HEK293 (cell line): ENCODE results near the gene PRPH2.

ENCODE experiments used
- CTCF ChIA-PET: fragments of 350-600 bp; formaldehyde crosslinking; extraction: SDS; loops from one replicate; lab custom pipeline; 2021; ENCODE audit warnings: antibody characterized with exemption; lab: Yijun Ruan, JAX
- POLR2A ChIA-PET: fragments of 300-600 bp; formaldehyde crosslinking; extraction: SDS; loops from one replicate; lab custom pipeline; 2020; ENCODE audit warnings: antibody characterized with exemption, inconsistent platforms; lab: Yijun Ruan, JAX
- H3K27ac ChIP-seq: fragments of 200-500 bp; sonication (Bioruptor generic); 2 replicates; pipeline ENCODE4 v1.5.1; 2014; ENCODE audit warnings: low read depth, low read length, control low read depth, inconsistent platforms; ENCODE audit errors: extremely low read depth
- H3K36me3 ChIP-seq, 2 experiments: fragments of 200-500 bp in 1 of 2; sonication (Bioruptor generic) in 1 of 2; 1 replicate in 1 of 2; 2 replicates in 1 of 2; pipeline ENCODE4 v1.5.1; 2014 to 2017; ENCODE audit warnings: inconsistent platforms in 2 of 2, low read length in 2 of 2; ENCODE audit not compliant: control insufficient read depth in 2 of 2, insufficient read depth in 1 of 2
- H3K4me1 ChIP-seq: fragments of 200-500 bp; sonication (Bioruptor generic); 2 replicates; pipeline ENCODE4 v1.5.1; 2014; ENCODE audit warnings: mild to moderate bottlenecking, low read length, inconsistent platforms; ENCODE audit not compliant: control insufficient read depth, insufficient read depth
- H3K4me3 ChIP-seq: 2 replicates; pipeline ENCODE4 v1.5.1; 2011; ENCODE audit warnings: low read depth, mild to moderate bottlenecking, control low read depth, low read length, moderate library complexity
- H3K9me3 ChIP-seq: fragments of 200-500 bp; sonication (Bioruptor generic); 2 replicates; pipeline ENCODE4 v1.5.1; 2014; ENCODE audit warnings: low read depth, low read length, inconsistent platforms; ENCODE audit not compliant: control insufficient read depth, insufficient read depth
- BCL11B ChIP-seq: fragments of 450-650 bp; formaldehyde crosslinking; IDR thresholded peaks from 2 replicates; pipeline ENCODE4 v1.5.1; 2016; ENCODE audit warnings: low read depth, missing biosample characterization, missing genetic modification characterization
- HOXA7 ChIP-seq: sonication (generic); formaldehyde crosslinking; IDR thresholded peaks from 2 replicates; pipeline ENCODE4 v1.8.1; 2022; ENCODE audit warnings: missing genetic modification reagents, borderline replicate concordance
- IKZF3 ChIP-seq: fragments of 450-650 bp; IDR thresholded peaks from 2 replicates; pipeline ENCODE4 v1.5.0; 2018; ENCODE audit warnings: missing biosample characterization, mild to moderate bottlenecking, missing genetic modification characterization, moderate library complexity
- INSM2 ChIP-seq: fragments of 450-650 bp; formaldehyde crosslinking; IDR thresholded peaks from 2 replicates; pipeline ENCODE4 v1.5.1; 2016; ENCODE audit warnings: missing biosample characterization, missing genetic modification characterization
- KLF9 ChIP-seq: fragments of 450-650 bp; formaldehyde crosslinking; IDR thresholded peaks from 2 replicates; pipeline ENCODE4 v1.5.1; 2016; ENCODE audit warnings: missing biosample characterization, missing genetic modification characterization, low read depth
- REPIN1 ChIP-seq: fragments of 450-650 bp; formaldehyde crosslinking; IDR thresholded peaks from 2 replicates; pipeline ENCODE4 v1.5.1; 2017; ENCODE audit warnings: missing biosample characterization, missing genetic modification characterization, low read depth
- SP3 ChIP-seq: fragments of 450-650 bp; formaldehyde crosslinking; IDR thresholded peaks from 2 replicates; pipeline ENCODE4 v1.5.1; 2016; ENCODE audit warnings: missing biosample characterization, missing genetic modification characterization
- ZNF112 ChIP-seq: fragments of 450-650 bp; formaldehyde crosslinking; IDR thresholded peaks from 2 replicates; pipeline ENCODE4 v1.5.0; 2017; ENCODE audit warnings: missing biosample characterization, missing genetic modification characterization
- ZNF114 ChIP-seq: fragments of 450-650 bp; formaldehyde crosslinking; IDR thresholded peaks from 2 replicates; pipeline ENCODE4 v1.5.0; 2017; ENCODE audit warnings: missing biosample characterization, missing genetic modification characterization
- ZNF132 ChIP-seq: fragments of 450-650 bp; formaldehyde crosslinking; IDR thresholded peaks from 2 replicates; pipeline ENCODE4 v1.5.1; 2017; ENCODE audit warnings: missing biosample characterization, missing genetic modification characterization, borderline replicate concordance
- ZNF16 ChIP-seq: fragments of 450-650 bp; formaldehyde crosslinking; IDR thresholded peaks from 2 replicates; pipeline ENCODE4 v1.5.1; 2016; ENCODE audit warnings: low read depth, missing biosample characterization, missing genetic modification characterization
- ZNF174 ChIP-seq: fragments of 450-650 bp; formaldehyde crosslinking; IDR thresholded peaks from 2 replicates; pipeline ENCODE4 v1.5.0; 2017; ENCODE audit warnings: missing biosample characterization, mild to moderate bottlenecking, missing genetic modification characterization
- ZNF2 ChIP-seq: fragments of 450-650 bp; formaldehyde crosslinking; IDR thresholded peaks from 2 replicates; pipeline ENCODE4 v1.5.1; 2016; ENCODE audit warnings: missing biosample characterization, missing genetic modification characterization
- ZNF239 ChIP-seq: fragments of 450-650 bp; formaldehyde crosslinking; IDR thresholded peaks from 2 replicates; pipeline ENCODE4 v1.5.1; 2016; ENCODE audit warnings: missing biosample characterization, missing genetic modification characterization
- ZNF274 ChIP-seq, 2 experiments: fragments of 200-500 bp in 1 of 2; fragments of 450-650 bp in 1 of 2; sonication (Bioruptor generic) in 1 of 2; formaldehyde crosslinking in 1 of 2; IDR thresholded peaks; 2 replicates each; pipeline versions ENCODE4 v1.5.1 to v1.6.1; 2014 to 2016; ENCODE audit warnings: borderline replicate concordance in 1 of 2, inconsistent platforms in 1 of 2, low read length in 1 of 2, missing biosample characterization in 1 of 2, missing genetic modification characterization in 1 of 2
- ZNF513 ChIP-seq: fragments of 450-650 bp; IDR thresholded peaks from 2 replicates; pipeline ENCODE4 v1.5.1; 2018; ENCODE audit warnings: missing biosample characterization, missing genetic modification characterization
- ZNF521 ChIP-seq: fragments of 450-650 bp; formaldehyde crosslinking; IDR thresholded peaks from 2 replicates; pipeline ENCODE4 v1.5.1; 2017; ENCODE audit warnings: missing biosample characterization, mild to moderate bottlenecking, missing genetic modification characterization
- ZNF529 ChIP-seq: fragments of 450-650 bp; formaldehyde crosslinking; IDR thresholded peaks from 2 replicates; pipeline ENCODE4 v1.5.1; 2017; ENCODE audit warnings: missing genetic modification characterization, missing biosample characterization; ENCODE audit not compliant: insufficient replicate concordance
- ZNF558 ChIP-seq: fragments of 450-650 bp; formaldehyde crosslinking; IDR thresholded peaks from 2 replicates; pipeline ENCODE4 v1.5.1; 2016; ENCODE audit warnings: missing biosample characterization, missing genetic modification characterization
- ZNF626 ChIP-seq: fragments of 450-650 bp; sonication (Bioruptor Pico); formaldehyde crosslinking; IDR thresholded peaks from 2 replicates; pipeline ENCODE4 v1.5.1; 2018; ENCODE audit warnings: missing biosample characterization, missing genetic modification characterization, inconsistent platforms
- ZNF707 ChIP-seq: fragments of 450-650 bp; formaldehyde crosslinking; IDR thresholded peaks from 2 replicates; pipeline ENCODE4 v1.5.1; 2016; ENCODE audit warnings: missing biosample characterization, missing genetic modification characterization
- ZNF76 ChIP-seq: fragments of 450-650 bp; formaldehyde crosslinking; IDR thresholded peaks from 2 replicates; pipeline ENCODE4; 2016; ENCODE audit warnings: low read depth, missing biosample characterization, missing genetic modification characterization, borderline replicate concordance
- ZNF768 ChIP-seq: fragments of 450-650 bp; formaldehyde crosslinking; IDR thresholded peaks from 2 replicates; pipeline ENCODE4 v1.5.1; 2018; ENCODE audit warnings: missing biosample characterization, mild to moderate bottlenecking, missing genetic modification characterization
- ZNF776 ChIP-seq: fragments of 450-650 bp; formaldehyde crosslinking; IDR thresholded peaks from 2 replicates; pipeline ENCODE4 v1.5.0; 2017; ENCODE audit warnings: missing biosample characterization, missing genetic modification characterization, borderline replicate concordance
- ZSCAN16 ChIP-seq: fragments of 450-650 bp; formaldehyde crosslinking; IDR thresholded peaks from 2 replicates; pipeline ENCODE4 v1.5.1; 2016; ENCODE audit warnings: missing biosample characterization, missing genetic modification characterization

Gene PRPH2

GRCh38 chr6:42761287-42762067, 39.1 kb upstream of the PRPH2 start:
- no peaks in the 10 kb centered on the region; the same call in 1 of the 2 replicates for H3K4me1 ChIP-seq
- POLR2A ChIA-PET, result interaction anchor here (0.6 to 2.0 kb wide), 3 partner anchors 14 to 21 kb away, joined by 6 to 8 read pairs (median 6); partner anchors contain the start of gene TBCC
- no peak overlapping the region for H3K4me3 ChIP-seq
- TF ChIP-seq ZNF768 (0 out of 2 replicates have a peak, but pooled peaks have one; percentile 7), IKZF3 (tag by site-specific recombination) (no peak)
- TF ChIP-seq, all 188 proteins: peak for 1
- H3K36me3 ChIP-seq, result no peaks in the 10 kb centered on the region; a peak in 1 of 3 replicates
- no peak overlapping the region for H3K27ac ChIP-seq
- no peaks in the 10 kb centered on the region for H3K9me3 ChIP-seq
- CTCF ChIA-PET, result interaction anchor here (0.6 to 1.2 kb wide), 7 partner anchors 14 to 1131 kb away, joined by 3 to 7 read pairs (median 3); no protein-coding TSS in a partner anchor

- Histone ChIP-seq H3K27ac (no peak overlapping the region), H3K36me3 (no peaks in the 10 kb centered on the region), H3K4me1 (no peaks in the 10 kb centered on the region; the same call in 1 of the 2 replicates), H3K9me3 (no peaks in the 10 kb centered on the region), H3K4me3 (no peak overlapping the region)
- ChIA-PET CTCF (no interaction called here), POLR2A (interaction anchor here (0.6 to 1.1 kb wide), 5 partner anchors 10 to 821 kb away, joined by 3 to 4 read pairs (median 3); no protein-coding TSS in a partner anchor)
- no peak for TF ChIP-seq ZNF274 (IDR thresholded peaks at IDR 0.05; ENCODE audit: low read length)
- TF ChIP-seq ZNF274 (tag by site-specific recombination; IDR thresholded peaks at IDR 0.05; ENCODE audit: borderline replicate concordance), result no peak
- TF ChIP-seq ZNF707 (tag by site-specific recombination), result no peak
- no peak for TF ChIP-seq ZSCAN16
- TF ChIP-seq IKZF3 (tag by site-specific recombination), result no peak
- TF ChIP-seq BCL11B (tag by site-specific recombination), result no peak
- no peak for TF ChIP-seq ZNF114 (tag by site-specific recombination)
- TF ChIP-seq ZNF239 (tag by site-specific recombination), result no peak
- no peak for TF ChIP-seq ZNF513 (tag by site-specific recombination)
- TF ChIP-seq ZNF626 (tag by site-specific recombination), result no peak
- no peak for TF ChIP-seq ZNF76 (tag by site-specific recombination)
- no peak for TF ChIP-seq SP3 (tag by site-specific recombination)
- no peak for TF ChIP-seq ZNF112 (tag by site-specific recombination)
- TF ChIP-seq ZNF132 (tag by site-specific recombination), result no peak
- no peak for TF ChIP-seq ZNF529 (tag by site-specific recombination)
- TF ChIP-seq INSM2 (tag by site-specific recombination), result no peak
These were observed 36.5 kb upstream of the PRPH2 start for GRCh38 chr6:42758756-42759430.

GRCh38 chr6:42756722-42757121, 34.3 kb upstream of the PRPH2 start:
- POLR2A ChIA-PET, result interaction anchor here (1.4 to 2.7 kb wide), 2 partner anchors 10 to 12 kb away, joined by 3 to 9 read pairs; partner anchors contain the start of gene TBCC
- no peak overlapping the region for H3K27ac ChIP-seq
- CTCF ChIA-PET, result no interaction called here
- no peaks in the 10 kb centered on the region for H3K36me3 ChIP-seq
- H3K4me1 ChIP-seq, result no peaks in the 10 kb centered on the region
- H3K4me3 ChIP-seq, result no peak overlapping the region
- no peaks in the 10 kb centered on the region for H3K9me3 ChIP-seq
- TF ChIP-seq ZNF2 (tag by site-specific recombination) (no peak), REPIN1 (tag by site-specific recombination) (no peak), HOXA7 (CRISPR knock-in tag) (no peak), ZNF776 (tag by site-specific recombination) (no peak), ZNF521 (no peak), ZNF558 (tag by site-specific recombination) (no peak), ZNF16 (no peak), ZNF174 (tag by site-specific recombination) (no peak), KLF9 (tag by site-specific recombination) (no peak)
